Psoas muscle (tissue), 8 donors: Measurements from ENCODE around the gene APCDD1. TPM values are rescaled to one million over a fixed set of nuclear protein-coding genes. Genes with fewer than 3 reads are reported as not detected.

Source experiments
- ATAC-seq, 4 donors: fragments of 200-7000 bp; cut with Tn5 transposase; one replicate each; pipeline ENCODE4 v1.9.1; 2020; ENCODE audit warnings: moderate library complexity in 3 of 4, mild to moderate bottlenecking in 2 of 4
- DNase-seq, 2 donors: peaks; one replicate each; pipeline ENCODE4 v3.0.0-alpha.2; 2020
- H3K27ac ChIP-seq: fragments of 200-600 bp; one replicate; pipeline ENCODE4 v1.8.0; 2022
- H3K27me3 ChIP-seq, 3 donors: fragments of 200-600 bp in 1 of 3; one replicate each; pipeline versions ENCODE4 v1.6.1 to v1.8.0; 2013 to 2022; ENCODE audit warnings: low read length in 2 of 3, mild to moderate bottlenecking in 2 of 3, moderate library complexity in 1 of 3; ENCODE audit not compliant: insufficient read depth in 3 of 3
- H3K36me3 ChIP-seq, 2 donors: fragments of 200-600 bp in 1 of 2; one replicate each; pipeline versions ENCODE4 v1.6.1 to v1.8.0; 2013 to 2022; ENCODE audit warnings: low read depth in 1 of 2, mild to moderate bottlenecking in 1 of 2, moderate library complexity in 1 of 2; ENCODE audit not compliant: insufficient read depth in 1 of 2
- H3K4me1 ChIP-seq: fragments of 200-600 bp; one replicate; pipeline ENCODE4 v1.8.0; 2022
- H3K4me3 ChIP-seq: fragments of 200-600 bp; one replicate; pipeline ENCODE4 v1.8.0; 2022; ENCODE audit warnings: mild to moderate bottlenecking
- H3K9me3 ChIP-seq: fragments of 200-600 bp; one replicate; pipeline ENCODE4 v1.8.0; 2022
- CTCF ChIP-seq: fragments of 200-600 bp; IDR thresholded peaks from one replicate; pipeline ENCODE4 v1.8.0; 2022; ENCODE audit warnings: antibody characterized with exemption
- WGBS, 3 donors: extraction: QIAGEN DNeasy Blood & Tissue Kit; methylation state at CpG; one replicate each; pipeline versions ENCODE4 v1.1.6 to v1.1.7; 2013; 5-methylcytosine and 5-hydroxymethylcytosine counted together
- intact Hi-C, 2 donors: fragments of 100-400 bp; cut with DNase I; formaldehyde crosslinking; loops; one replicate each; pipeline versions ENCODE4 v1.11.0 to v1.14.2; 2022
- polyA plus RNA-seq, 3 donors: library from polyadenylated mRNA; stranded (reverse); fragments of 200-250 nt; gene quantifications; one replicate each; pipeline ENCODE4 v1.2.3, GENCODE V29; 2013
- total RNA-seq, 4 donors: library from RNA; stranded (reverse); fragmentation: NEBNext Ultra II Directional in 2 of 4; extraction: Animal tissue kit (Norgen Biotek cat#: 25700) in 2 of 4; gene quantifications; one replicate each; pipeline versions ENCODE4 v1.2.1 to v1.2.4, GENCODE V29; 2021 to 2023
- donor health status: healthy with polysubstance abuse.
- donor health status: DM: no; HTN: no; CAD: no; lungs with moderate emphysema.
- donor health status: Bipolar disorder and iron deficiency.
- donor health status: healthy.
- donor health status: DM: yes; HTN: yes; CAD: no.
- donor health status: DM: no; HTN: no; CAD: no.
- donor health status: DM: no; HTN: no; CAD: no.
- donor health status: DM: yes; HTN: yes; CAD: no.

Gene APCDD1
- total and polyA plus RNA-seq, 7 donors, result 1.4 to 47.0 (median 6.3) TPM

DNA sequence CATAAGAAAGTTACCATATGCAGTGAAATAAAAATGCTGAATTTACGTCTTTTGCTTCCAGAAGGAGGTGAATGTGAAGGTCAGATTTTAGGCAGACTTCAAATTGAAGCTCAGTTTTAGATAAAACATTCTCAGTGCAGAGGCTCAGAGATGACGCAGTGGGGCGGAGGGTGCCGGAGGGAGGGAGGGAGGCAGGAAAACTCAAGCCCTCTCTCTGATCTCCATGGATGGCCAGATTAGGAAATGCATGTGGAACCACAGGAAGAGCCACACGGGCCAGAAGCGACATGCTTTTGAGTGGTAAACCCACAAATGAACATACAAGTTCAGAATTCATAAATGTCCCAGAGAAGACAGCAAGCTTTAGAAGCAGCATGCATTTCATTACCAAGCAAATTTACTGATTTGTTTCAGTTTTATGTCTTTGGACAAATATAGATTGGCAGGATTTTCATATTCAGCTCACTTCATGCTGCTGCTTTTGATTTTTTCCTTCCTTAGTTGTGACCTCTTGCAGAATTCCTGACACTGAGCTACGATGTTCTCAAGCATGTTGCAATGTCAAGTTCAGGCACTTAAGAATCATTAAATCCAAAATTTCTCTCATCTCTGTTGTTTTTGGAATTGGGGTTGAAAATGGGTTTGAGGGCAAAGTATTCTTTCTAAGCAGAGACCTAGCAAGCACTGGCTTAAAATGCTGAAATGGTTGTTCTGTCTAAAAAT is 29.7 kb upstream of the APCDD1 start:
- 41 to 52% (median 49%) methylated on average over 7 of the region's 7 CpGs for WGBS, 3 donors

DNA sequence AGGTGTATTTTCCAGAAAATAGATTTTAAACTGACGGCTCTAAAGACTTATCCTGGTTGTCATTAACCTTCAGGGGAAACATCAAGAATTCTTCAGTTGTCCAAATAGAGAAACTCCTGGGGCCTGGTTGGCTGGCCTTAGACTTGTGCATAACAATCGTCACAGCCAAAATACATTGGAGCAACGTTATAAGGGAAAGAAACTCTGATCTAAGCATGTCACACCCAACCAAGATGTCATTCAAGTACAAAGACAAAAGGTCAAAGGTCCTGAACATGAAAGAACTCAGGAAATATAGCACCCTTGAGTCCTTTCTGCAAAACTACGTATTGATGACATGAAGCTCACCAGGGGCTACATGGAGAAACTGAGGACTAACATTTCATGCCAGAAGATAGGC is 23.8 kb upstream of the APCDD1 start:
- DNase-seq (no peak), ATAC-seq (no peak)
- H3K4me3 ChIP-seq, result no peak overlapping the region
- WGBS, 3 donors, result 30 to 69% (median 59%) methylated on average over 4 of the region's 4 CpGs
- TF ChIP-seq CTCF, result no peak
- H3K9me3 ChIP-seq, result no peaks in the 10 kb centered on the region
- H3K4me1 ChIP-seq, result no peaks in the 10 kb centered on the region
- peaks cover 0 to 13% (median 0%) of the 10 kb centered on the region in 3 donors for H3K27me3 ChIP-seq
- H3K36me3 ChIP-seq, result no peaks in the 10 kb centered on the region
- intact Hi-C loops, result no loop called here
- no peak overlapping the region for H3K27ac ChIP-seq

More for the DNA sequence above, 29.7 kb upstream of the APCDD1 start:
- H3K4me3 ChIP-seq, result no peak overlapping the region
- H3K9me3 ChIP-seq, result no peaks in the 10 kb centered on the region
- no peaks in the 10 kb centered on the region for H3K4me1 ChIP-seq
- intact Hi-C loops, result no loop called here
- no peak for TF ChIP-seq CTCF
- H3K36me3 ChIP-seq, result no peaks in the 10 kb centered on the region
- ATAC-seq (peak in 1 of 4 donors; percentile 55), DNase-seq (peak; percentile 41 to 72)
- peaks cover 0 to 28% (median 0%) of the 10 kb centered on the region in 3 donors for H3K27me3 ChIP-seq
- no peak overlapping the region for H3K27ac ChIP-seq

- no peak for TF ChIP-seq CTCF
- no peak for ATAC-seq
- peaks cover 0 to 9% (median 0%) of the 10 kb centered on the region in 3 donors for H3K27me3 ChIP-seq
- H3K27ac ChIP-seq, result no peak overlapping the region
- no peak overlapping the region for H3K4me3 ChIP-seq
- no peaks in the 10 kb centered on the region for H3K4me1 ChIP-seq
- WGBS, 3 donors, result 84 to 86% (median 85%) methylated on average over 2 of the region's 2 CpGs
- no peaks in the 10 kb centered on the region for H3K9me3 ChIP-seq
- no peak for DNase-seq
- H3K36me3 ChIP-seq, result no peaks in the 10 kb centered on the region
- intact Hi-C loops, result no loop called here
Measured at GRCh38 chr18:10431680-10432079, 22.8 kb upstream of the APCDD1 start.

GRCh38 chr18:10432781-10433180 is 21.7 kb upstream of the APCDD1 start:
- no peak for DNase-seq
- Histone ChIP-seq H3K9me3 (no peaks in the 10 kb centered on the region), H3K4me1 (no peaks in the 10 kb centered on the region), H3K4me3 (no peak overlapping the region), H3K27ac (no peak overlapping the region), H3K36me3 (no peaks in the 10 kb centered on the region), H3K27me3 (peaks cover 0 to under 1% (median 0%) of the 10 kb centered on the region in 3 donors)
- no peak for TF ChIP-seq CTCF
- no peak for ATAC-seq
- 51 to 56% (median 53%) methylated on average over 7 of the region's 7 CpGs for WGBS, 3 donors
- intact Hi-C loops, result no loop called here

GRCh38 chr18:10436160-10436559 is 18.3 kb upstream of the APCDD1 start:
- no peaks in the 10 kb centered on the region for H3K27me3 ChIP-seq
- intact Hi-C loops, result no loop called here
- no peaks in the 10 kb centered on the region for H3K36me3 ChIP-seq
- no peak for DNase-seq
- TF ChIP-seq CTCF, result no peak
- no peak overlapping the region for H3K4me3 ChIP-seq
- no peaks in the 10 kb centered on the region for H3K4me1 ChIP-seq
- ATAC-seq, result no peak
- no peak overlapping the region for H3K27ac ChIP-seq
- WGBS, 3 donors, result 92 to 96% (median 95%) methylated on average over 3 of the region's 3 CpGs
- H3K9me3 ChIP-seq, result no peaks in the 10 kb centered on the region
